K562 (cell line): ENCODE data around the gene ZNF488. TPM values are rescaled to one million over a fixed set of nuclear protein-coding genes. Genes with fewer than 3 reads are reported as not detected.

Source experiments
- CBFA2T3 ChIP-seq: fragments of 450-650 bp; IDR thresholded peaks from 2 replicates; pipeline ENCODE4 v1.6.1; 2017
- CBX2 ChIP-seq: fragments of 200-600 bp; sonication (generic); IDR thresholded peaks from one replicate; pipeline ENCODE4 v1.6.1; 2012; ENCODE audit warnings: mild to moderate bottlenecking, low read length, inconsistent platforms; ENCODE audit not compliant: insufficient read depth, poor library complexity, severe bottlenecking
- ELF1 ChIP-seq: fragments of 200-800 bp; sonication (Bioruptor generic); IDR thresholded peaks from 2 replicates; pipeline ENCODE4 v1.6.1; 2016; ENCODE audit warnings: missing genetic modification characterization, missing compliant biosample characterization
- ELF4 ChIP-seq: fragments of 450-650 bp; formaldehyde crosslinking; IDR thresholded peaks from 2 replicates; pipeline ENCODE4 v1.4.0; 2022; ENCODE audit warnings: missing genetic modification characterization
- ERF ChIP-seq: fragments of 450-650 bp; formaldehyde crosslinking; IDR thresholded peaks from 2 replicates; pipeline ENCODE4 v1.4.0; 2020; ENCODE audit warnings: mild to moderate bottlenecking, mixed read lengths
- KDM4B ChIP-seq, 2 experiments: fragments of 450-650 bp in 1 of 2; sonication (generic) in 1 of 2; IDR thresholded peaks; 2 replicates each; pipeline ENCODE4 v1.6.1; 2016 to 2017; ENCODE audit warnings: borderline replicate concordance in 2 of 2, antibody characterized with exemption in 1 of 2, low read depth in 1 of 2, mild to moderate bottlenecking in 1 of 2
- ZFP1 ChIP-seq: fragments of 450-650 bp; formaldehyde crosslinking; IDR thresholded peaks from 2 replicates; pipeline ENCODE4 v1.4.0; 2020; ENCODE audit warnings: mild to moderate bottlenecking, mixed read lengths
- ZNF318 ChIP-seq, 2 experiments: fragments of 450-650 bp; IDR thresholded peaks; 2 replicates each; pipeline ENCODE4 v1.6.1; 2016; ENCODE audit warnings: mild to moderate bottlenecking in 2 of 2, borderline replicate concordance in 1 of 2, low read depth in 1 of 2, moderate library complexity in 1 of 2
- ZNF609 ChIP-seq: sonication (generic); formaldehyde crosslinking; IDR thresholded peaks from 2 replicates; pipeline ENCODE4 v1.8.1; 2023; ENCODE audit warnings: missing genetic modification reagents, mild to moderate bottlenecking, borderline replicate concordance
- polyA plus RNA-seq, 8 experiments: library from polyadenylated mRNA; depleted of rRNA in 4 of 8; stranded (reverse) in 5 of 8; unstranded in 3 of 8; fragments of >200 nt; fragmentation: Nextera tagmentation in 2 of 8; fragmentation: Illumina TruSeq in 1 of 8; extraction: Ambion mirVana in 2 of 8; extraction: Trizol in 1 of 8; gene quantifications; 2 replicates each; pipeline versions ENCODE4 v1.2.1 to v1.2.3, GENCODE V29; 2011 to 2014; ENCODE audit warnings: inconsistent platforms in 1 of 8, missing spikeins in 1 of 8
- total RNA-seq, 7 experiments: library from RNA; depleted of rRNA in 6 of 7; stranded (reverse); fragments of >200 nt in 6 of 7; fragmentation: Illumina TruSeq in 2 of 7; extraction: Trizol in 2 of 7; gene quantifications; 2 replicates each; pipeline versions ENCODE4 v1.2.1 to v1.2.3, GENCODE V29; 2011 to 2021; ENCODE audit warnings: low replicate concordance in 1 of 7

ZNF488 gene
- total and polyA plus RNA-seq, 9 of the 15 experiments (the other 6 are each of a cell fraction or from before 2014, with no cell fraction given): 0.03 to 0.09 (median 0.05) TPM; not detected in 3

GRCh38 chr10:47419421-47419820, 35.3 kb upstream of the ZNF488 start (continued):
- TF ChIP-seq ZNF609 (CRISPR knock-in tag) (no peak), CBX2 (no peak), ZNF318 (IDR thresholded peaks at IDR 0.05; ENCODE audit: borderline replicate concordance in 1 of 2, low read depth in 1 of 2) (no peak), ELF4 (CRISPR knock-in tag) (no peak), ELF1 (tag) (no peak), ZFP1 (CRISPR knock-in tag) (no peak), ERF (CRISPR knock-in tag) (no peak), KDM4B (IDR thresholded peaks at IDR 0.05; ENCODE audit: borderline replicate concordance in 2 of 2, low read depth in 1 of 2) (no peak), CBFA2T3 (no peak)
- TF ChIP-seq, all 486 proteins: peak for 0
